NCI-H1694 (cell line): Measurements from ENCODE around the gene CLEC4M.

ENCODE experiments used
- DNase-seq: peaks from one replicate; lab custom pipeline; 2025; lab: John Stamatoyannopoulos, UW

CLEC4M gene

GRCh38 chr19:7762719-7763293 lies at the start of gene CLEC4M:
Gene CLEC4M, plus strand, starts transcription at chr19:7763243. Its CDS starts 24 bp downstream, at chr19:7763267.
- DNase-seq = no peak

GRCh38 chr19:7715671-7716070 lies 47.4 kb upstream of the CLEC4M start:
- DNase-seq = no peak

GRCh38 chr19:7716762-7717161 lies 46.3 kb upstream of the CLEC4M start:
- DNase-seq = no peak

GRCh38 chr19:7718668-7719067 lies 44.4 kb upstream of the CLEC4M start:
- no peak for DNase-seq

GRCh38 chr19:7720351-7720750 lies 42.7 kb upstream of the CLEC4M start:
- no peak for DNase-seq

GRCh38 chr19:7722231-7722651 lies 40.8 kb upstream of the CLEC4M start:
- DNase-seq = no peak

GRCh38 chr19:7725791-7726190 lies 37.3 kb upstream of the CLEC4M start:
- DNase-seq = no peak

- no peak for DNase-seq
These were observed 33.8 kb upstream of the CLEC4M start for GRCh38 chr19:7729211-7729610.

GRCh38 chr19:7729831-7730285 lies 33.2 kb upstream of the CLEC4M start:
- no peak for DNase-seq

GRCh38 chr19:7730286-7731217 lies 32.5 kb upstream of the CLEC4M start:
- no peak for DNase-seq

- DNase-seq = no peak
These were observed 31.8 kb upstream of the CLEC4M start for GRCh38 chr19:7731218-7731595.

GRCh38 chr19:7731615-7732014 lies 31.4 kb upstream of the CLEC4M start:
- DNase-seq = no peak

GRCh38 chr19:7732045-7732444 lies 31.0 kb upstream of the CLEC4M start, which contains the start of gene CLEC4G:
Gene CLEC4G, minus strand, starts transcription at chr19:7732110. Its CDS starts 8 bp downstream, at chr19:7732102.
- no peak for DNase-seq

- DNase-seq = no peak
These were observed 29.7 kb upstream of the CLEC4M start for GRCh38 chr19:7733376-7733775.

GRCh38 chr19:7734220-7735203 lies 28.5 kb upstream of the CLEC4M start:
- no peak for DNase-seq

GRCh38 chr19:7736148-7736547 lies 26.9 kb upstream of the CLEC4M start:
- no peak for DNase-seq

- DNase-seq = no peak
These were observed 25.8 kb upstream of the CLEC4M start for GRCh38 chr19:7737215-7737614.

- DNase-seq = no peak
These were observed 25.0 kb upstream of the CLEC4M start for GRCh38 chr19:7738023-7738422.

GRCh38 chr19:7739211-7739755 lies 23.8 kb upstream of the CLEC4M start:
- no peak for DNase-seq

GRCh38 chr19:7739801-7740681 lies 23.0 kb upstream of the CLEC4M start:
- no peak for DNase-seq

- no peak for DNase-seq
These were observed 22.4 kb upstream of the CLEC4M start for GRCh38 chr19:7740682-7741054.
